Mesenchymal stem cell (in vitro differentiated cells and primary cell): ENCODE measurements around the gene NRSN2.

Experiments
- DNase-seq: peaks from one replicate; pipeline ENCODE4 v3.0.0-alpha.2; 2013
- H2AFZ ChIP-seq: one replicate; pipeline ENCODE4 v1.6.1; 2013; ENCODE audit warnings: low read depth, mild to moderate bottlenecking, control low read depth, inconsistent platforms, low read length, moderate library complexity
- H2AK5ac ChIP-seq: 2 replicates; pipeline ENCODE4 v1.6.1; 2013; ENCODE audit warnings: low read length, moderate library complexity, mild to moderate bottlenecking, inconsistent platforms; ENCODE audit not compliant: severe bottlenecking
- H2BK120ac ChIP-seq: one replicate; pipeline ENCODE4 v1.6.1; 2013; ENCODE audit warnings: low read depth, mild to moderate bottlenecking, inconsistent platforms, low read length, moderate library complexity
- H2BK12ac ChIP-seq, 2 experiments: one replicate each; pipeline ENCODE4 v1.6.1; 2013; ENCODE audit warnings: inconsistent platforms in 2 of 2, low read length in 2 of 2, mild to moderate bottlenecking in 2 of 2, moderate library complexity in 2 of 2, control low read depth in 1 of 2
- H2BK15ac ChIP-seq: one replicate; pipeline ENCODE4 v1.6.1; 2013; ENCODE audit warnings: mild to moderate bottlenecking, low read depth, inconsistent platforms; ENCODE audit not compliant: poor library complexity, severe bottlenecking
- H2BK5ac ChIP-seq: 2 replicates; pipeline ENCODE4 v1.6.1; 2013; ENCODE audit warnings: low read depth, mild to moderate bottlenecking, low read length, control low read depth, inconsistent platforms; ENCODE audit not compliant: poor library complexity, severe bottlenecking
- H3K14ac ChIP-seq, 2 experiments: one replicate each; pipeline ENCODE4 v1.6.1; 2013; ENCODE audit warnings: inconsistent platforms in 2 of 2, low read length in 2 of 2, control low read depth in 1 of 2, mild to moderate bottlenecking in 1 of 2, moderate library complexity in 1 of 2
- H3K18ac ChIP-seq, 2 experiments: one replicate each; pipeline ENCODE4 v1.6.1; 2013; ENCODE audit warnings: inconsistent platforms in 2 of 2, low read length in 2 of 2, control low read depth in 1 of 2, low read depth in 1 of 2, mild to moderate bottlenecking in 1 of 2
- H3K23ac ChIP-seq, 2 experiments: one replicate each; pipeline ENCODE4 v1.6.1; 2013; ENCODE audit warnings: inconsistent platforms in 2 of 2, low read length in 2 of 2, mild to moderate bottlenecking in 2 of 2, moderate library complexity in 2 of 2, control low read depth in 1 of 2
- H3K27ac ChIP-seq: 2 replicates; pipeline ENCODE4 v1.5.1; 2013; ENCODE audit warnings: mild to moderate bottlenecking, moderate library complexity, low read length, control low read depth, inconsistent platforms; ENCODE audit not compliant: poor library complexity, severe bottlenecking
- H3K27me3 ChIP-seq, 2 experiments: 2 replicates each; pipeline versions ENCODE4 v1.6.1 to v1.7.0; 2013; ENCODE audit warnings: low read length in 2 of 2, mild to moderate bottlenecking in 2 of 2, moderate library complexity in 2 of 2, control low read depth in 1 of 2, inconsistent platforms in 1 of 2; ENCODE audit not compliant: control insufficient read depth in 1 of 2, insufficient read depth in 1 of 2
- H3K36me3 ChIP-seq, 2 experiments: 2 replicates each; pipeline versions ENCODE4 v1.6.1 to v1.7.0; 2013; ENCODE audit warnings: low read length in 2 of 2, control low read depth in 1 of 2, inconsistent platforms in 1 of 2, low read depth in 1 of 2, mild to moderate bottlenecking in 1 of 2; ENCODE audit not compliant: insufficient read depth in 2 of 2, control insufficient read depth in 1 of 2
- H3K4ac ChIP-seq, 2 experiments: one replicate each; pipeline ENCODE4 v1.6.1; 2013; ENCODE audit warnings: inconsistent platforms in 2 of 2, low read length in 2 of 2, mild to moderate bottlenecking in 2 of 2, moderate library complexity in 2 of 2, control low read depth in 1 of 2, low read depth in 1 of 2
- H3K4me1 ChIP-seq: 2 replicates; pipeline ENCODE4 v1.6.1; 2013; ENCODE audit warnings: low read depth, low read length, control low read depth; ENCODE audit not compliant: control insufficient read depth, insufficient read depth
- H3K4me2 ChIP-seq: 2 replicates; pipeline ENCODE4 v1.6.1; 2013; ENCODE audit warnings: low read length, mild to moderate bottlenecking, inconsistent platforms; ENCODE audit not compliant: poor library complexity, severe bottlenecking
- H3K4me3 ChIP-seq, 2 experiments: 2 replicates each; pipeline versions ENCODE4 v1.5.1 to v1.7.0; 2013; ENCODE audit warnings: low read length in 2 of 2, mild to moderate bottlenecking in 2 of 2, control low read depth in 1 of 2, low read depth in 1 of 2; ENCODE audit not compliant: insufficient read depth in 1 of 2
- H3K79me1 ChIP-seq: replicated peaks from 2 replicates; pipeline ENCODE4 v1.6.1; 2013; ENCODE audit warnings: mild to moderate bottlenecking, control low read depth, low read length, inconsistent platforms; ENCODE audit not compliant: poor library complexity, severe bottlenecking
- H3K9ac ChIP-seq: 2 replicates; pipeline ENCODE4 v1.7.0; 2013; ENCODE audit warnings: mild to moderate bottlenecking, low read length, moderate library complexity
- H3K9me3 ChIP-seq: 2 replicates; pipeline ENCODE4 v1.7.0; 2013; ENCODE audit warnings: mild to moderate bottlenecking, low read length; ENCODE audit not compliant: control insufficient read depth
- H4K8ac ChIP-seq: one replicate; pipeline ENCODE4 v1.6.1; 2013; ENCODE audit warnings: inconsistent platforms, mild to moderate bottlenecking, low read length, moderate library complexity
- H4K91ac ChIP-seq: one replicate; pipeline ENCODE4 v1.6.1; 2013; ENCODE audit warnings: mild to moderate bottlenecking, low read length, inconsistent platforms
- WGBS: methylation state at CpG from one replicate; pipeline ENCODE4 v1.1.7; 2013; ENCODE audit warnings: mixed read lengths; 5-methylcytosine and 5-hydroxymethylcytosine counted together

NRSN2 gene

GRCh38 chr20:347640-348484 is 951 bp downstream of the NRSN2 start:
- Histone ChIP-seq H2BK5ac (peak overlapping the region; percentile 37), H3K14ac (peak overlapping the region in 1 of 2 experiments; percentile 45), H3K79me1 (peaks cover 25% of the 10 kb centered on the region), H3K9ac (peak overlapping the region; percentile 96), H2BK120ac (peak overlapping the region; percentile 69), H3K4me2 (peak overlapping the region; percentile 98), H3K4me1 (peaks cover 7% of the 10 kb centered on the region), H3K23ac (no peak overlapping the region), H3K4ac (peak overlapping the region in 1 of 2 experiments; percentile 98), H3K4me3 (peak overlapping the region; percentile 73 to 85), H3K27me3 (no peaks in the 10 kb centered on the region), H3K18ac (peak overlapping the region; percentile 99), H4K8ac (peak overlapping the region; percentile 92), H2BK15ac (peak overlapping the region; percentile 65), H2BK12ac (peak overlapping the region; percentile 37 to 67), H3K9me3 (peaks cover 15% of the 10 kb centered on the region), H2AFZ (peak overlapping the region; percentile 5), H3K27ac (peak overlapping the region; percentile 96), H2AK5ac (no peak overlapping the region), H4K91ac (peak overlapping the region; percentile 90), H3K36me3 (peaks cover 10 to 41% of the 10 kb centered on the region in 2 experiments)
- DNase-seq: peak; percentile 98
- WGBS: under 1% methylated on average over 42 of the region's 61 CpGs

GRCh38 chr20:348972-349841 is 2.3 kb downstream of the NRSN2 start:
- H3K4ac ChIP-seq: peak overlapping the region in 1 of 2 experiments; percentile 61
- H4K91ac ChIP-seq: peak overlapping the region; percentile 18
- no peak overlapping the region for H2BK120ac ChIP-seq
- H3K23ac ChIP-seq: no peak overlapping the region
- peak overlapping the region; percentile 96 for H3K9ac ChIP-seq
- no peak overlapping the region for H3K27ac ChIP-seq
- H3K14ac ChIP-seq: no peak overlapping the region
- H3K4me3 ChIP-seq: no peak overlapping the region
- no peaks in the 10 kb centered on the region for H3K27me3 ChIP-seq
- H3K18ac ChIP-seq: no peak overlapping the region
- no peak overlapping the region for H3K4me2 ChIP-seq
- peaks cover 22% of the 10 kb centered on the region for H3K79me1 ChIP-seq
- peak overlapping the region; percentile 15 for H2AFZ ChIP-seq
- peaks cover 23 to 55% of the 10 kb centered on the region in 2 experiments for H3K36me3 ChIP-seq
- H2BK15ac ChIP-seq: no peak overlapping the region
- no peak for DNase-seq
- peak overlapping the region; percentile 59 for H2AK5ac ChIP-seq
- H2BK12ac ChIP-seq: peak overlapping the region; percentile 21 to 68
- H3K9me3 ChIP-seq: peaks cover 7% of the 10 kb centered on the region
- H2BK5ac ChIP-seq: no peak overlapping the region
- H4K8ac ChIP-seq: no peak overlapping the region
- WGBS: 95% methylated on average over 17 of the region's 19 CpGs
- H3K4me1 ChIP-seq: peaks cover 8% of the 10 kb centered on the region

- Histone ChIP-seq H3K9me3 (no peaks in the 10 kb centered on the region), H2AFZ (no peak overlapping the region), H3K36me3 (peaks cover 23 to 55% of the 10 kb centered on the region in 2 experiments), H2BK12ac (peak overlapping the region in 1 of 2 experiments; percentile 35), H3K4me2 (no peak overlapping the region), H2BK15ac (no peak overlapping the region), H3K9ac (no peak overlapping the region), H3K4me3 (no peak overlapping the region), H3K27ac (no peak overlapping the region), H2AK5ac (no peak overlapping the region), H2BK120ac (no peak overlapping the region), H3K79me1 (peaks cover 12% of the 10 kb centered on the region), H3K23ac (no peak overlapping the region), H3K4me1 (peaks cover 7% of the 10 kb centered on the region), H3K14ac (no peak overlapping the region), H3K27me3 (no peaks in the 10 kb centered on the region), H4K91ac (peak overlapping the region; percentile 47), H2BK5ac (no peak overlapping the region), H3K18ac (no peak overlapping the region), H3K4ac (no peak overlapping the region), H4K8ac (no peak overlapping the region)
- WGBS: 87% methylated on average over 13 of the region's 13 CpGs
- no peak for DNase-seq
Observed at GRCh38 chr20:353166-353565, 6.3 kb downstream of the NRSN2 start.
